Sigmoid colon (tissue), 4 donors: ENCODE results near the gene USH1C.

Source experiments
- POLR2A ChIP-seq, 2 donors: fragments of 450-650 bp; IDR thresholded peaks; one replicate each; pipeline ENCODE4 v1.6.1; 2016; ENCODE audit warnings: antibody characterized with exemption in 2 of 2, mild to moderate bottlenecking in 2 of 2, moderate library complexity in 2 of 2
- POLR2AphosphoS5 ChIP-seq, 4 donors: sonication (generic); formaldehyde crosslinking; IDR thresholded peaks; one replicate each; pipeline ENCODE4 v1.6.1; 2017; ENCODE audit warnings: antibody characterized with exemption in 4 of 4
- TF ChIP-seq, protein P1 (sequence below), 4 experiments: fragments of 450-650 bp in 3 of 4; fragments of 200-600 bp in 1 of 4; IDR thresholded peaks; one replicate each; pipeline ENCODE4 v1.5.1; 2016 to 2019; ENCODE audit warnings: antibody characterized with exemption in 4 of 4, mild to moderate bottlenecking in 3 of 4, moderate library complexity in 2 of 4

GRCh38 chr11:17475666-17476316, 68.4 kb downstream of the USH1C start:
- TF ChIP-seq, protein P1, sequence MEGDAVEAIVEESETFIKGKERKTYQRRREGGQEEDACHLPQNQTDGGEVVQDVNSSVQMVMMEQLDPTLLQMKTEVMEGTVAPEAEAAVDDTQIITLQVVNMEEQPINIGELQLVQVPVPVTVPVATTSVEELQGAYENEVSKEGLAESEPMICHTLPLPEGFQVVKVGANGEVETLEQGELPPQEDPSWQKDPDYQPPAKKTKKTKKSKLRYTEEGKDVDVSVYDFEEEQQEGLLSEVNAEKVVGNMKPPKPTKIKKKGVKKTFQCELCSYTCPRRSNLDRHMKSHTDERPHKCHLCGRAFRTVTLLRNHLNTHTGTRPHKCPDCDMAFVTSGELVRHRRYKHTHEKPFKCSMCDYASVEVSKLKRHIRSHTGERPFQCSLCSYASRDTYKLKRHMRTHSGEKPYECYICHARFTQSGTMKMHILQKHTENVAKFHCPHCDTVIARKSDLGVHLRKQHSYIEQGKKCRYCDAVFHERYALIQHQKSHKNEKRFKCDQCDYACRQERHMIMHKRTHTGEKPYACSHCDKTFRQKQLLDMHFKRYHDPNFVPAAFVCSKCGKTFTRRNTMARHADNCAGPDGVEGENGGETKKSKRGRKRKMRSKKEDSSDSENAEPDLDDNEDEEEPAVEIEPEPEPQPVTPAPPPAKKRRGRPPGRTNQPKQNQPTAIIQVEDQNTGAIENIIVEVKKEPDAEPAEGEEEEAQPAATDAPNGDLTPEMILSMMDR (IDR thresholded peaks at IDR 0.05): no peak
- no peak for TF ChIP-seq POLR2AphosphoS5 (IDR thresholded peaks at IDR 0.05)
- no peak for TF ChIP-seq POLR2A (IDR thresholded peaks at IDR 0.05)
